CD14-positive monocyte (primary cell): Measurements from ENCODE around the gene S100A6. TPM values are rescaled to one million over a fixed set of nuclear protein-coding genes. Genes with fewer than 3 reads are reported as not detected.
A peak's percentile ranks its signal among the peaks of the same experiment; 100 is the strongest.

ENCODE experiments used
- DNase-seq, 3 donors: peaks; one replicate each; pipeline ENCODE4 v3.0.0-alpha.2; 2011 to 2022
- H2AFZ ChIP-seq: 2 replicates; pipeline ENCODE4 v1.6.0; 2012; ENCODE audit warnings: mild to moderate bottlenecking, low read depth, low read length, inconsistent platforms; ENCODE audit not compliant: insufficient read depth, poor library complexity, severe bottlenecking
- H3K27ac ChIP-seq, 2 donors: 1 replicate in 1 of 2; 2 replicates in 1 of 2; pipeline ENCODE4 v1.5.1; 2012 to 2013; ENCODE audit warnings: low read length in 2 of 2, control low read depth in 1 of 2, inconsistent platforms in 1 of 2, low read depth in 1 of 2, mild to moderate bottlenecking in 1 of 2
- H3K27me3 ChIP-seq, 2 donors: one replicate each; pipeline versions ENCODE4 v1.6.0 to v1.6.1; 2011 to 2013; ENCODE audit warnings: low read length in 2 of 2; ENCODE audit not compliant: control insufficient read depth in 2 of 2, insufficient read depth in 2 of 2
- H3K36me3 ChIP-seq, 2 donors: replicated peaks in 1 of 2; 1 replicate in 1 of 2; 2 replicates in 1 of 2; pipeline versions ENCODE4 v1.5.1 to v1.6.1; 2012 to 2013; ENCODE audit warnings: low read length in 2 of 2, control low read depth in 1 of 2, inconsistent platforms in 1 of 2, mild to moderate bottlenecking in 1 of 2; ENCODE audit not compliant: insufficient read depth in 2 of 2, control insufficient read depth in 1 of 2
- H3K4me1 ChIP-seq, 2 donors: 1 replicate in 1 of 2; 2 replicates in 1 of 2; pipeline versions ENCODE4 v1.5.1 to v1.6.1; 2012 to 2013; ENCODE audit warnings: low read length in 2 of 2, control low read depth in 1 of 2, inconsistent platforms in 1 of 2, mild to moderate bottlenecking in 1 of 2, moderate library complexity in 1 of 2; ENCODE audit not compliant: insufficient read depth in 2 of 2, control insufficient read depth in 1 of 2
- H3K4me2 ChIP-seq: replicated peaks from 2 replicates; pipeline ENCODE3; 2012; ENCODE audit warnings: low read length, moderate library complexity, mild to moderate bottlenecking; ENCODE audit not compliant: poor library complexity, severe bottlenecking; ENCODE audit errors: extremely low read depth
- H3K4me3 ChIP-seq, 3 experiments: fragments of 200-600 bp in 1 of 3; sonication (generic) in 1 of 3; replicated peaks in 1 of 3; 1 replicate in 2 of 3; 2 replicates in 1 of 3; pipeline ENCODE4 v1.5.1; 2011 to 2013; ENCODE audit warnings: low read length in 3 of 3, mild to moderate bottlenecking in 3 of 3, control low read depth in 2 of 3, low read depth in 2 of 3, inconsistent platforms in 1 of 3, moderate library complexity in 1 of 3
- H3K79me2 ChIP-seq: 2 replicates; pipeline ENCODE4 v1.6.0; 2012; ENCODE audit warnings: mild to moderate bottlenecking, control low read depth, inconsistent platforms, low read length, moderate library complexity; ENCODE audit not compliant: insufficient read depth
- H3K9ac ChIP-seq: 2 replicates; pipeline ENCODE4 v1.6.0; 2017; ENCODE audit warnings: low read length, mild to moderate bottlenecking; ENCODE audit not compliant: insufficient read depth, poor library complexity, severe bottlenecking
- H3K9me3 ChIP-seq, 2 donors: replicated peaks in 1 of 2; 1 replicate in 1 of 2; 2 replicates in 1 of 2; pipeline versions ENCODE4 v1.5.1 to v1.6.1; 2012 to 2013; ENCODE audit warnings: low read length in 2 of 2, control low read depth in 1 of 2; ENCODE audit not compliant: control insufficient read depth in 1 of 2, insufficient read depth in 1 of 2
- H4K20me1 ChIP-seq: 2 replicates; pipeline ENCODE4 v1.6.0; 2012; ENCODE audit warnings: mild to moderate bottlenecking, low read length, control low read depth, moderate library complexity; ENCODE audit not compliant: insufficient read depth
- H3K27ac Mint-ChIP-seq, 7 donors: one replicate each; pipeline ENCODE4 v1.8.0; 2020; ENCODE audit warnings: mild to moderate bottlenecking in 7 of 7, mixed read lengths in 7 of 7, moderate library complexity in 6 of 7, inconsistent platforms in 2 of 7
- H3K27me3 Mint-ChIP-seq, 3 donors: one replicate each; pipeline ENCODE4 v1.8.0; 2021 to 2022; ENCODE audit warnings: low read depth in 3 of 3, mild to moderate bottlenecking in 3 of 3, mixed read lengths in 3 of 3, moderate library complexity in 3 of 3, inconsistent platforms in 1 of 3
- H3K36me3 Mint-ChIP-seq, 2 donors: one replicate each; pipeline ENCODE4 v1.8.0; 2020; ENCODE audit warnings: mixed read lengths in 2 of 2, inconsistent platforms in 1 of 2, mild to moderate bottlenecking in 1 of 2
- H3K4me1 Mint-ChIP-seq: one replicate; pipeline ENCODE4 v1.8.0; 2020; ENCODE audit warnings: mild to moderate bottlenecking, mixed read lengths
- H3K4me3 Mint-ChIP-seq, 2 donors: one replicate each; pipeline ENCODE4 v1.8.0; 2020; ENCODE audit warnings: mild to moderate bottlenecking in 2 of 2, mixed read lengths in 2 of 2, moderate library complexity in 1 of 2
- H3K9me3 Mint-ChIP-seq, 7 donors: one replicate each; pipeline ENCODE4 v1.8.0; 2020 to 2022; ENCODE audit warnings: mixed read lengths in 7 of 7, mild to moderate bottlenecking in 6 of 7, moderate library complexity in 6 of 7, inconsistent platforms in 2 of 7
- WGBS: methylation state at CpG from one replicate; pipeline ENCODE4 v1.1.5; 2013; ENCODE audit warnings: missing lambda C conversion rate; ENCODE audit not compliant: insufficient coverage; 5-methylcytosine and 5-hydroxymethylcytosine counted together
- intact Hi-C, 2 donors: fragments of 100-400 bp; cut with micrococcal nuclease; formaldehyde crosslinking; loops; one replicate each; pipeline versions ENCODE4 v1.15.0 to v1.15.1; 2023
- polyA plus RNA-seq, 3 donors: library from polyadenylated mRNA; depleted of rRNA in 1 of 3; unstranded in 2 of 3; stranded (reverse) in 1 of 3; fragments of 300-500 nt in 2 of 3; fragments of >200 nt in 1 of 3; fragmentation: Illumina TruSeq in 2 of 3; gene quantifications; 1 replicate in 2 of 3; 2 replicates in 1 of 3; pipeline ENCODE4 v1.2.3, GENCODE V29; 2012 to 2021
- TF ChIP-seq, protein P1 (sequence below): fragments of 200-600 bp; IDR thresholded peaks from one replicate; pipeline ENCODE4 v1.8.0; 2022; ENCODE audit warnings: antibody characterized with exemption, mild to moderate bottlenecking

The S100A6 gene
- polyA plus RNA-seq, 3 donors = 1,242 to 5,004 (median 4,414) TPM

DNA sequence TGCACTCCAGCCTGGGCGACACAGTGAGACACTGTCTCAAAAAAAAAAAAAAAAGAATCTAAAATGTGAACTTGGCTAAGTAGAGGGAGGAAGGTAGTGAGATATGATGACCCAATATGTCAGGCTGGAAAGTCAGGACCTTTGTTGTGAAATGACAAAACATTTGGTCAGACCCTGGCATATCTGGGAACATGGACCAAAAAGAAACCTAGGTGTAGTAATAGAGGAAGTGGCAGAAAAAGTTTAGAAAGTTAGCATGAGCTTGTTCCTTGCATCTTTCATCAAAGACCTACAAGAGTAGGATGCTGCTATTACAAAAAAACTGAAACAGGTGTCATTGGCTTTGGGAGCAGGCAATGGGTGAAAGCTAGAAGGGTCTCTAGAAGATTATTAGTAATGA is 20.6 kb upstream of the S100A6 start:
- Histone ChIP-seq H3K79me2 (no peaks in the 10 kb centered on the region), H3K9ac (no peak overlapping the region), H3K27me3 (no peaks in the 10 kb centered on the region), H3K27ac (no peak overlapping the region), H3K9me3 (no peaks in the 10 kb centered on the region), H3K36me3 (no peaks in the 10 kb centered on the region), H2AFZ (no peak overlapping the region), H3K4me1 (peaks cover 31 to 39% of the 10 kb centered on the region in 2 donors), H3K4me3 (no peak overlapping the region), H3K4me2 (no peak overlapping the region), H4K20me1 (no peaks in the 10 kb centered on the region)
- Mint-ChIP-seq H3K27ac (peak overlapping the region in 3 of 7 donors; percentile 5 to 47 (median 34)), H3K36me3 (peaks cover 0 to 4% of the 10 kb centered on the region in 2 donors), H3K9me3 (no peaks in the 10 kb centered on the region), H3K4me3 (no peak overlapping the region), H3K27me3 (peaks cover 1 to 2% (median 2%) of the 10 kb centered on the region in 3 donors), H3K4me1 (peaks cover 37% of the 10 kb centered on the region)
- 88% methylated on average over 1 of the region's 1 CpG for WGBS
- intact Hi-C loops = no loop called here
- peak in 2 of 3 donors; percentile 62 to 63 for DNase-seq
- TF ChIP-seq, protein P1, sequence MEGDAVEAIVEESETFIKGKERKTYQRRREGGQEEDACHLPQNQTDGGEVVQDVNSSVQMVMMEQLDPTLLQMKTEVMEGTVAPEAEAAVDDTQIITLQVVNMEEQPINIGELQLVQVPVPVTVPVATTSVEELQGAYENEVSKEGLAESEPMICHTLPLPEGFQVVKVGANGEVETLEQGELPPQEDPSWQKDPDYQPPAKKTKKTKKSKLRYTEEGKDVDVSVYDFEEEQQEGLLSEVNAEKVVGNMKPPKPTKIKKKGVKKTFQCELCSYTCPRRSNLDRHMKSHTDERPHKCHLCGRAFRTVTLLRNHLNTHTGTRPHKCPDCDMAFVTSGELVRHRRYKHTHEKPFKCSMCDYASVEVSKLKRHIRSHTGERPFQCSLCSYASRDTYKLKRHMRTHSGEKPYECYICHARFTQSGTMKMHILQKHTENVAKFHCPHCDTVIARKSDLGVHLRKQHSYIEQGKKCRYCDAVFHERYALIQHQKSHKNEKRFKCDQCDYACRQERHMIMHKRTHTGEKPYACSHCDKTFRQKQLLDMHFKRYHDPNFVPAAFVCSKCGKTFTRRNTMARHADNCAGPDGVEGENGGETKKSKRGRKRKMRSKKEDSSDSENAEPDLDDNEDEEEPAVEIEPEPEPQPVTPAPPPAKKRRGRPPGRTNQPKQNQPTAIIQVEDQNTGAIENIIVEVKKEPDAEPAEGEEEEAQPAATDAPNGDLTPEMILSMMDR = no peak

DNA sequence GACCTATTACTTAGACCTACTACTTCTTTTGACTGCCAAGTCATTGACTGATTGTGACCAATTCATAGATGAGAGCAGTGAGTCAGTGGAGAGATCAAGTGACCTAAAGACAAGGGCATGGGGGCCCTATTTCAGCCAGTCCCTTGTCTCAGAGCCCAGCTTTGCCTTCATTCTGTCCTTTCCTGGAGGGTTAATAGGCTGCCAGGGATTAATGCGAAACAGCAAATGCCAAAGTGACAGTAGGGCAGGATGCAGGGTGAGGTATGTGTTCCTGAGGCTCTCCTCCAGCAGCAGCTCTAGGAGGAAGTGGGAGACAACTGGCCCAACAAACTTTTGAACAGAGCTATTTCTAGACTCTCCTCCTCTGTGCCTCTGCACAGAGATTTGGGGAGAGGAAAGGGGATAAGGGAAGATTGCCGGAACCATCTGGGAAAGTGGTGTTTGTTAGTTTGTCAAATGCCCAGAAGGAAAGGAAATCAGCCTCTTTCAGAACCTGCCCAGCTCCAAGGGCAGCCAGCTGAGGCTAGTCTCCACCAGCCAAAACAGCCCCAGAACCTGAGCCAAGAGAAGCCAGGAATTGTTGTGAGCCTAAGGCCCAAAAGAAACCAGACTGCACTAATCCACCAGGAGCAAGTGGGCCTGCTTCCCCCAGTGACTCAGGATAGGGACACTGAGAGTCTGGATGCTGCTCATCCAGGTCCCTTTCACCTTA is 18.2 kb upstream of the S100A6 start:
- H2AFZ ChIP-seq = no peak overlapping the region
- H3K9ac ChIP-seq = peak overlapping the region; percentile 27
- DNase-seq = peak; percentile 61 to 81 (median 80)
- H3K27me3 ChIP-seq = no peaks in the 10 kb centered on the region
- Mint-ChIP-seq H3K27ac (peak overlapping the region in 6 of 7 donors; percentile 55 to 89 (median 71)), H3K27me3 (peaks cover 1 to 3% (median 2%) of the 10 kb centered on the region in 3 donors), H3K36me3 (peaks cover 2 to 9% of the 10 kb centered on the region in 2 donors), H3K4me3 (no peak overlapping the region), H3K9me3 (no peaks in the 10 kb centered on the region), H3K4me1 (peaks cover 59% of the 10 kb centered on the region)
- peaks cover 2% of the 10 kb centered on the region for H3K79me2 ChIP-seq
- H3K27ac ChIP-seq = peak overlapping the region in 1 of 2 donors; percentile 75
- no peaks in the 10 kb centered on the region for H3K9me3 ChIP-seq
- TF ChIP-seq, protein P1 = no peak
- no peak overlapping the region for H3K4me2 ChIP-seq
- H3K36me3 ChIP-seq = no peaks in the 10 kb centered on the region
- no peak overlapping the region for H3K4me3 ChIP-seq
- intact Hi-C loops = no loop called here
- no CpG with 5 or more reads among the region's 2 CpGs for WGBS
- H4K20me1 ChIP-seq = no peaks in the 10 kb centered on the region
- H3K4me1 ChIP-seq = peaks cover 54 to 63% of the 10 kb centered on the region in 2 donors
